WERI-Rb-1 (cell line): ENCODE measurements around the gene GJB6.

ENCODE experiments used
- DNase-seq: peaks from one replicate; pipeline ENCODE4 v3.0.0-alpha.2; 2020
- H3K27ac ChIP-seq: fragments of 250-450 bp; sonication (Bioruptor Pico); 2 replicates; pipeline ENCODE4 v1.5.1; 2020; ENCODE audit warnings: mild to moderate bottlenecking, moderate library complexity
- H3K27me3 ChIP-seq: fragments of 250-450 bp; sonication (Bioruptor Pico); 2 replicates; pipeline ENCODE4 v1.5.1; 2021; ENCODE audit warnings: mild to moderate bottlenecking, low read depth, moderate library complexity; ENCODE audit not compliant: insufficient read depth, severe bottlenecking
- H3K36me3 ChIP-seq: fragments of 250-450 bp; sonication (Bioruptor Pico); 2 replicates; pipeline ENCODE4 v1.5.1; 2020; ENCODE audit warnings: mild to moderate bottlenecking, moderate library complexity
- H3K4me3 ChIP-seq: 2 replicates; pipeline ENCODE4 v1.5.1; 2011; ENCODE audit warnings: low read depth, mild to moderate bottlenecking, control low read depth, low read length
- H3K9me3 ChIP-seq: fragments of 250-450 bp; sonication (Bioruptor Pico); 2 replicates; pipeline ENCODE4 v1.5.1; 2021; ENCODE audit warnings: mild to moderate bottlenecking, moderate library complexity; ENCODE audit not compliant: severe bottlenecking
- TF ChIP-seq, protein P1 (sequence below): IDR thresholded peaks from 2 replicates; pipeline ENCODE4 v1.5.1; 2011; ENCODE audit warnings: low read depth, mild to moderate bottlenecking, control low read depth, inconsistent platforms, low read length

GJB6 gene

DNA sequence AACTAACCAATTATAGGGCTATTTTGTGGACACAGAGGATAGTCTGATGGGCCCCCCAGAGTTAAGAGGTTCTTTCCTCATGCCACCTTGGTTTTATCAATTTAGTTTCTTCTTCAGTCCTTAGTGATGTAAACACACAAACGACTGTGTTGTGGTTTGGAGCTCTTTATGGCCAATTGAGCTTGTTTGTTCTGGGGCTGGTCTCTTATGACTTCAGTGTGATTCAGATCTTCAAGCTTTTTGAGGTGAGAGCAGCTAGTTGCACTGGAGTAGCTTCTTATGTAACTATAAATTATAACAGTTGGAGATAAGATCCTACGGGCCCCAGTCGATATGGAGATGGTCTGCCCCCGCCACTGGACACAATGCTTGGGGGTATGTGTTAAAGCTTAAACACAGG lies 22.0 kb upstream of the GJB6 start:
- H3K27me3 ChIP-seq, result peaks cover 98% of the 10 kb centered on the region
- H3K4me3 ChIP-seq, result no peak overlapping the region
- no peak overlapping the region for H3K27ac ChIP-seq
- no peak for DNase-seq
- TF ChIP-seq, protein P1, sequence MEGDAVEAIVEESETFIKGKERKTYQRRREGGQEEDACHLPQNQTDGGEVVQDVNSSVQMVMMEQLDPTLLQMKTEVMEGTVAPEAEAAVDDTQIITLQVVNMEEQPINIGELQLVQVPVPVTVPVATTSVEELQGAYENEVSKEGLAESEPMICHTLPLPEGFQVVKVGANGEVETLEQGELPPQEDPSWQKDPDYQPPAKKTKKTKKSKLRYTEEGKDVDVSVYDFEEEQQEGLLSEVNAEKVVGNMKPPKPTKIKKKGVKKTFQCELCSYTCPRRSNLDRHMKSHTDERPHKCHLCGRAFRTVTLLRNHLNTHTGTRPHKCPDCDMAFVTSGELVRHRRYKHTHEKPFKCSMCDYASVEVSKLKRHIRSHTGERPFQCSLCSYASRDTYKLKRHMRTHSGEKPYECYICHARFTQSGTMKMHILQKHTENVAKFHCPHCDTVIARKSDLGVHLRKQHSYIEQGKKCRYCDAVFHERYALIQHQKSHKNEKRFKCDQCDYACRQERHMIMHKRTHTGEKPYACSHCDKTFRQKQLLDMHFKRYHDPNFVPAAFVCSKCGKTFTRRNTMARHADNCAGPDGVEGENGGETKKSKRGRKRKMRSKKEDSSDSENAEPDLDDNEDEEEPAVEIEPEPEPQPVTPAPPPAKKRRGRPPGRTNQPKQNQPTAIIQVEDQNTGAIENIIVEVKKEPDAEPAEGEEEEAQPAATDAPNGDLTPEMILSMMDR, result no peak
- peaks cover 14% of the 10 kb centered on the region for H3K9me3 ChIP-seq
- H3K36me3 ChIP-seq, result no peaks in the 10 kb centered on the region

DNA sequence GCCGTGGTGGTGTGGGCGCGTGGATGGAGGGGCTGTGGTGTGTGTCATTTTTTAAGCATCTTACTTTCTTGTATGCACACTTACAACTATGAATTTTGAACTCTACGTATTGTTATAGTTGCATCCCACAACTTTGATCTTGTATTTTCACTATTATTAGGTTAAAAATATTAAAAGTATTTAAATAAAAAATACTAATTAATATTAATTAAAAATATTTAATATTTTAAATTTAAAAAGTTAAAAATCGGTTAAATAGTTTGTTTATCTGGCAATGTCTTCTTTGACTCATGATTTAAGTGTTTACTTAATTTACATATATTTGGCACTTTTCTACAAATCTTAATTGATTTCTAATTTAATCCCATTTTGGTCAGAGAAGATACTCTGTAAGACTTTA lies 17.8 kb upstream of the GJB6 start:
- Histone ChIP-seq H3K27ac (no peak overlapping the region), H3K9me3 (peaks cover 14% of the 10 kb centered on the region), H3K36me3 (no peaks in the 10 kb centered on the region), H3K4me3 (no peak overlapping the region), H3K27me3 (peaks cover 97% of the 10 kb centered on the region)
- no peak for DNase-seq
- TF ChIP-seq, protein P1, result no peak

DNA sequence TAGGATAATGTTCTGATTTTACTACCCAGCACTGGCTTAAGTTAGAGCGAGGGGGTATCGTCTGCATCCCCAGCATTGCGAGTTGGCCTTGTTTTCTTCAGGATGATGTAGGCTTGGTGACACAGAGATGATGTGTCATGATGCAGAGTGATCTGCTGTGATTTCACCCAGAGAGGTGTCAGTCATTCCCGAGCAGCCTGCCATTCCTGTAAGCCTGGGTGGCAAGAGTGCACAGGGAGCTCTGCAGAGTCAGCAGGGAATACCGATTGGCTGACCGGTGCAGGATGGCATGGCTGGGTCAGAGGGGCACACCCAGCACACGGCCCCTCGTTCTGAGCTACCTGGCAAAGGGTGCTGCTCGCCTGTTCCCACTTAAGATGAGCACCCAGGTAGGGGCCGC lies 15.8 kb upstream of the GJB6 start:
- Histone ChIP-seq H3K9me3 (peaks cover 10% of the 10 kb centered on the region), H3K27me3 (peaks cover 83% of the 10 kb centered on the region), H3K4me3 (no peak overlapping the region), H3K27ac (no peak overlapping the region), H3K36me3 (no peaks in the 10 kb centered on the region)
- TF ChIP-seq, protein P1, result no peak
- DNase-seq, result no peak

DNA sequence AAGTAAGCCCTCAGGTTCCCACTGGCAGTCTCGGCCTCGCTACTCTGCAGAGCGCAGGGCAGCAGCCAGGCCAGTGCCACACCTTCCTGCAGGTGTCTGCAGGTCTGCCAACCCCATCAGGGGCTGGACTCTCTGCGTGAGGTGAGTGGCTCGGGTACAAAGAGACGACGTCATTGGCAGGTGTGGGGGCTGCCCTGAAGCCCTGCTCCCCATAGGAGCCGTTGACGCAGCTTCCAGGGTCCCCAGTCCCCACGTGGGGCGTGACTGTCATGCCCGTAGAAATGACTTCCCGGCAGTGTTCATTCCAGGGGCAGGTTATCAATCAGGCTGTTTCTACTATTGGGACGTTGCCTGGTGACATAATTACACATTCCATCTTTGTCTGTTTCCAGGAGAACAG lies 15.3 kb upstream of the GJB6 start:
- DNase-seq, result no peak

DNA sequence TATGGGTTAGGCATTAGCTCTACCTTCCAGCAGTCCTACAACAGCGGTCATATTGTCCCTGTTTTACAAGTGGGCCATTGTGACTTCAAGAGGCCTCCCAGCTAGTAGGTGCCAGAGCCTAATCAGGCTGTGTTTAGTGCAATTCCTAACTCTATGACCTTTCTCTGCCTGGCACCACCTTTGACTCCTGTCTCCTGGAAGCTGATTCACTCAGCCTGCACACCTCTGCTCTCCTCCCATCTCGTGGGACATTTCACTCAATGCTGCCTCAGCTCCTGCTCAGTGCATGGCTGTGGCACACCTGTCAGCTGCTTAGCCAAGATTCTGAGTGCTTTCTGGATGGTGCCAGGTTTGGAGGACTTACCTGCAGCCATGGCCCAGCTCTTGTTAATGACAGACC lies 9.5 kb upstream of the GJB6 start:
- no peak for DNase-seq
- no peak overlapping the region for H3K27ac ChIP-seq
- peaks cover 87% of the 10 kb centered on the region for H3K27me3 ChIP-seq
- no peak overlapping the region for H3K4me3 ChIP-seq
- peaks cover 2% of the 10 kb centered on the region for H3K9me3 ChIP-seq
- TF ChIP-seq, protein P1, result no peak
- no peaks in the 10 kb centered on the region for H3K36me3 ChIP-seq

More for the DNA sequence above, 15.3 kb upstream of the GJB6 start:
- Histone ChIP-seq H3K27me3 (peaks cover 83% of the 10 kb centered on the region), H3K9me3 (peaks cover 6% of the 10 kb centered on the region), H3K27ac (no peak overlapping the region), H3K4me3 (no peak overlapping the region), H3K36me3 (no peaks in the 10 kb centered on the region)
- TF ChIP-seq, protein P1, result no peak

DNA sequence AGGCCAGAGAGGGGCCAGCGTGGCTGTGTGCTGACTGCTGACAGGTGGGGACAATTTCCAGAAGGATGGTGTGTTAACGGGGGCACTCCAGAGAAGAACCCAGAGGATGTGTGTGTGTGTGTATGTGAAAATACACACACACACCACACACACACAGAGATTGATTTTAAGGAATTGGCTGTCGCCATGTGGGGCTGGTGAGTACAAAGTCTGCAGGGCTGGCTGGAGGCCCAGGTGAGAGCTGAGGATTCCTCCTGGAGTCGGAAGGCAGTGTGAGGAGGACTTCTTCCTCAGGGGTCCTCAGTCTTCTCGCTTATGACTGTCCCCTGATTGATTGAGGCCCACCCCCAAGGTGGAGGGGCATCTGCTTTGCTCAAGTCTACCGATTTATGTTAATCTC lies 7.6 kb upstream of the GJB6 start:
- no peaks in the 10 kb centered on the region for H3K36me3 ChIP-seq
- TF ChIP-seq, protein P1, result no peak
- DNase-seq, result no peak
- H3K9me3 ChIP-seq, result peaks cover 6% of the 10 kb centered on the region
- H3K27me3 ChIP-seq, result peaks cover 84% of the 10 kb centered on the region
- no peak overlapping the region for H3K27ac ChIP-seq
- no peak overlapping the region for H3K4me3 ChIP-seq
